ENCODE measurements around the gene TMED8. TPM values are rescaled to one million over a fixed set of nuclear protein-coding genes. Genes with fewer than 3 reads are reported as not detected.

The TMED8 gene
- total RNA-seq, 1 experiment from 2014 or later: 21.2 TPM

DNA sequence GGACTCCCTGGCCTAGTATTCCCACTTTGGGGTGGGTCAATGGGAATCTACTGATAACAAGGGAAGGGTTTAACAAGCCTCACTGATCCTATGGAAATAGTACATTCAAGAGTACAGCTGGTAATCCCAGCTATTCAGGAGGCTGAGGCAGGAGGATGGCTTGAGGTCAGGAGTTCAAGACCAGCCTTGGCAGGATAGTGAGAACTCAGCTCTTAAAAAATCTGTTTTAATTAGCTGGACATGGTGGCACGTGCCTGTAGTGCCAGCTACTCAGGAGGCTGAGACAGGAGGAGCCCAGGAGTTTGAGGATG is 60.7 kb downstream of the TMED8 start:
- H3K27ac ChIP-seq (ENCODE audit: low read depth, low read length): no peak overlapping the region
- H3K9ac ChIP-seq (ENCODE audit: low read length): no peak overlapping the region
- H3K79me2 ChIP-seq (ENCODE audit: insufficient read depth, low read length): peaks cover 19% of the 10 kb centered on the region
- no peak overlapping the region for H2AFZ ChIP-seq (ENCODE audit: low read depth, low read length, poor library complexity, severe bottlenecking)
- no peaks in the 10 kb centered on the region for H3K9me2 ChIP-seq (ENCODE audit: insufficient read depth)
- TF ChIP-seq ZFX (IDR thresholded peaks at IDR 0.05) (no peak), JUND (IDR thresholded peaks at IDR 0.05) (no peak)
- ATAC-seq (no peak), DNase-seq (ENCODE audit: low read depth, low spot score) (no peak)
- no peaks in the 10 kb centered on the region for H3K27me3 ChIP-seq (ENCODE audit: insufficient read depth, low read length)
- H3K4me3 ChIP-seq (replicated peaks in 1 of 2; ENCODE audit: low read depth in 1 of 2, low read length in 2 of 2): no peak overlapping the region
- RAD21 ChIA-PET (ENCODE audit: low non-redundant PET in 1 of 2, low total read pairs in 2 of 2, uncharacterized antibody in 2 of 2, unreplicated experiment in 2 of 2): interaction anchor here (0.6 to 2.0 kb wide), 7 partner anchors 12 to 440 kb away, joined by 3 to 14 read pairs (median 6); no protein-coding TSS in a partner anchor
- no peaks in the 10 kb centered on the region for H3K36me3 ChIP-seq (ENCODE audit: control insufficient read depth in 1 of 2, insufficient read depth in 2 of 2, low read length in 2 of 2)
- CTCF ChIA-PET: interaction anchor here (0.7 to 5.0 kb wide), 26 partner anchors 9 to 443 kb away, joined by 3 to 112 read pairs (median 4); partner anchors contain the start of genes SAMD15, TMED8, TMEM63C and VIPAS39
- intact Hi-C loops (cut with micrococcal nuclease): loop anchor here (1.0 to 2.0 kb wide), 2 partner anchors 13 to 164 kb away; no protein-coding TSS in a partner anchor
- POLR2A ChIA-PET: interaction anchor here (1.0 to 2.2 kb wide), 2 partner anchors 13 to 164 kb away, joined by 4 to 12 read pairs; no protein-coding TSS in a partner anchor
- peaks cover 0 to 15% of the 10 kb centered on the region in 2 experiments; a peak in 2 of 4 replicates for H3K4me1 ChIP-seq (ENCODE audit: control insufficient read depth in 1 of 2, insufficient read depth in 2 of 2, low read length in 2 of 2)
- H4K20me1 ChIP-seq (ENCODE audit: insufficient read depth): no peaks in the 10 kb centered on the region
- no peaks in the 10 kb centered on the region for H3K9me3 ChIP-seq (ENCODE audit: control insufficient read depth in 1 of 2, insufficient read depth in 1 of 2, low read depth in 1 of 2, low read length in 2 of 2)
- no peak overlapping the region for H3K4me2 ChIP-seq (ENCODE audit: low read length)
- no TSS peak for BruUV-seq (replicated peaks)

DNA sequence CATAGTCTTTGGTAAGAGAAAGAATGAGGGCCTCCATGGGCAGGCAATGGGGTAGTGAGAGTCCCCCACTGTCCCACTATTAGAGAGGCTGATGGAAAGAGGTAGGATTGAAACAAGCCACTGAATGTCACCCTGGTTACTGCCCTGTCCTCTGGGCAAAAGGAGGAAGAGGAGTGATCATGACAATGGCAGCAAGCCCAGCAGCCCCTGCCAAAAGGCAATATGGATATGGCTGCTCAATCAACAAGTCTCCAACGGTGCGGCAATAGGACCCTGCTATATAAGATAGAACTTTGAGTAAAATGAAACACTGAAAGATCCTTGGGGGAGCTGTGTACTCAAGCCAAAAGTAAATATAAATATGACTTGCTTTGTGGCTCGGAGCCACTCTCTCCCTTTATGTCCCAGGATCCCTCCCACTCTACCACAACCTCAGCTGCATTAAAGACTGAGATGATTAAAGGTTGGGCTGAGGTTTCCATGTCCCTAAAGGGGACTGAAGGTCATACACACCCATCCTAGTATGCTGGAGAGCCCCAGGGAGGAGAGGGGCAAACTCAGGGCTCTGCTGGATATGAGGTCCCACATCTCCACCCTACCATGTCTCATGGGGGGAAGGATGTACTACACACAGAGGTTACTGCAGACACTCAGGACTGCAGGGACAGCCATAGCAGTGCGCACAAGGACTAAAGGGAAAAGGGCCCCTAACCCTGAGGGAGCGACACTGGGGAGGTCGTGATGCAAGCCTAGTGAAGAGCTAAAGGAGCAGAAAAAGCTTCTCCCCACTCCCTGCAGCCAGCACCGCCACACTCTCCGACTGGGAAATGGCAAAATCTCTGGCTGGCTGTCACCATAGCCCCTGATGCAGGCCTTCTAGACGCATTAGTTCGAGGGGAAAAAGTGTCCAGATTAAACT is 62.1 kb downstream of the TMED8 start:
- H3K4me3 ChIP-seq (replicated peaks in 1 of 2; ENCODE audit: low read depth in 1 of 2, low read length in 2 of 2): no peak overlapping the region
- ChIA-PET RAD21 (ENCODE audit: low non-redundant PET in 1 of 2, low total read pairs in 2 of 2, uncharacterized antibody in 2 of 2, unreplicated experiment in 2 of 2) (interaction anchor here in 1 of 2 experiments (1.6 to 2.0 kb wide), 2 partner anchors 162 to 439 kb away, joined by 5 to 10 read pairs; no protein-coding TSS in a partner anchor), CTCF (interaction anchor here (1.5 to 5.0 kb wide), 7 partner anchors 7 to 439 kb away, joined by 4 to 112 read pairs (median 17); partner anchors contain the start of genes SAMD15 and TMED8), POLR2A (no interaction called here)
- no peak overlapping the region for H2AFZ ChIP-seq (ENCODE audit: low read depth, low read length, poor library complexity, severe bottlenecking)
- intact Hi-C loops (cut with micrococcal nuclease): no loop called here
- TF ChIP-seq, protein P1, sequence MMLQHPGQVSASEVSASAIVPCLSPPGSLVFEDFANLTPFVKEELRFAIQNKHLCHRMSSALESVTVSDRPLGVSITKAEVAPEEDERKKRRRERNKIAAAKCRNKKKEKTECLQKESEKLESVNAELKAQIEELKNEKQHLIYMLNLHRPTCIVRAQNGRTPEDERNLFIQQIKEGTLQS (IDR thresholded peaks at IDR 0.05): no peak
- TF ChIP-seq, protein P2, sequence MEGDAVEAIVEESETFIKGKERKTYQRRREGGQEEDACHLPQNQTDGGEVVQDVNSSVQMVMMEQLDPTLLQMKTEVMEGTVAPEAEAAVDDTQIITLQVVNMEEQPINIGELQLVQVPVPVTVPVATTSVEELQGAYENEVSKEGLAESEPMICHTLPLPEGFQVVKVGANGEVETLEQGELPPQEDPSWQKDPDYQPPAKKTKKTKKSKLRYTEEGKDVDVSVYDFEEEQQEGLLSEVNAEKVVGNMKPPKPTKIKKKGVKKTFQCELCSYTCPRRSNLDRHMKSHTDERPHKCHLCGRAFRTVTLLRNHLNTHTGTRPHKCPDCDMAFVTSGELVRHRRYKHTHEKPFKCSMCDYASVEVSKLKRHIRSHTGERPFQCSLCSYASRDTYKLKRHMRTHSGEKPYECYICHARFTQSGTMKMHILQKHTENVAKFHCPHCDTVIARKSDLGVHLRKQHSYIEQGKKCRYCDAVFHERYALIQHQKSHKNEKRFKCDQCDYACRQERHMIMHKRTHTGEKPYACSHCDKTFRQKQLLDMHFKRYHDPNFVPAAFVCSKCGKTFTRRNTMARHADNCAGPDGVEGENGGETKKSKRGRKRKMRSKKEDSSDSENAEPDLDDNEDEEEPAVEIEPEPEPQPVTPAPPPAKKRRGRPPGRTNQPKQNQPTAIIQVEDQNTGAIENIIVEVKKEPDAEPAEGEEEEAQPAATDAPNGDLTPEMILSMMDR (IDR thresholded peaks at IDR 0.05 in 2 of 3, conservative IDR thresholded peaks at IDR 0.05 in 1 of 3; ENCODE audit: borderline replicate concordance in 1 of 3, insufficient read depth in 1 of 3, low read depth in 2 of 3, low read length in 2 of 3): 0 out of 6 replicates have a peak, but pooled peaks of 1 of the 3 experiments have one; percentile 1
- TF ChIP-seq EGR1 (IDR thresholded peaks at IDR 0.05; ENCODE audit: low read depth) (no peak), SRF (IDR thresholded peaks at IDR 0.05; ENCODE audit: low read depth) (no peak), FOSL1 (IDR thresholded peaks at IDR 0.05; ENCODE audit: low read depth) (no peak), RAD21 (IDR thresholded peaks at IDR 0.05; ENCODE audit: low read depth) (no peak), SP1 (IDR thresholded peaks at IDR 0.05; ENCODE audit: low read depth) (no peak), ZNF274 (IDR thresholded peaks at IDR 0.05; ENCODE audit: low read depth, low read length) (no peak), TCF7L2 (IDR thresholded peaks at IDR 0.05; ENCODE audit: borderline replicate concordance, extremely low read depth, insufficient read depth, insufficient read length) (no peak)
- no peak overlapping the region for H3K27ac ChIP-seq (ENCODE audit: low read depth, low read length)
- peaks cover 0 to 11% of the 10 kb centered on the region in 2 experiments; a peak in 2 of 4 replicates for H3K4me1 ChIP-seq (ENCODE audit: control insufficient read depth in 1 of 2, insufficient read depth in 2 of 2, low read length in 2 of 2)
- H3K9ac ChIP-seq (ENCODE audit: low read length): no peak overlapping the region
- ATAC-seq (no peak), DNase-seq (ENCODE audit: low read depth, low spot score) (no peak)
- H3K9me2 ChIP-seq (ENCODE audit: insufficient read depth): no peaks in the 10 kb centered on the region
- no peaks in the 10 kb centered on the region for H3K9me3 ChIP-seq (ENCODE audit: control insufficient read depth in 1 of 2, insufficient read depth in 1 of 2, low read depth in 1 of 2, low read length in 2 of 2)
- no peaks in the 10 kb centered on the region for H4K20me1 ChIP-seq (ENCODE audit: insufficient read depth)
- H3K79me2 ChIP-seq (ENCODE audit: insufficient read depth, low read length): peaks cover 17% of the 10 kb centered on the region
- H3K36me3 ChIP-seq (ENCODE audit: control insufficient read depth in 1 of 2, insufficient read depth in 2 of 2, low read length in 2 of 2): no peaks in the 10 kb centered on the region
- H3K27me3 ChIP-seq (ENCODE audit: insufficient read depth, low read length): no peaks in the 10 kb centered on the region
- H3K4me2 ChIP-seq (ENCODE audit: low read length): no peak overlapping the region
- no TSS peak for BruUV-seq (replicated peaks)

Data from HCT116 (cell line).